WTC11 (cell line): ENCODE results near the gene POU3F3. TPM values are rescaled to one million over a fixed set of nuclear protein-coding genes. Genes with fewer than 3 reads are reported as not detected.

ENCODE experiments used
- FOXK1 ChIP-seq: sonication (generic); formaldehyde crosslinking; IDR thresholded peaks from 2 replicates; pipeline ENCODE4 v1.8.0; 2022; ENCODE audit warnings: mild to moderate bottlenecking, moderate library complexity, missing genetic modification reagents
- MLX ChIP-seq: sonication (generic); formaldehyde crosslinking; IDR thresholded peaks from 2 replicates; pipeline ENCODE4 v1.8.1; 2023; ENCODE audit warnings: mild to moderate bottlenecking, missing genetic modification reagents, moderate library complexity
- NFE2L1 ChIP-seq: sonication (generic); formaldehyde crosslinking; IDR thresholded peaks from 2 replicates; pipeline ENCODE4 v1.8.1; 2023; ENCODE audit warnings: missing genetic modification reagents
- NR3C1 ChIP-seq: sonication (generic); formaldehyde crosslinking; conservative IDR thresholded peaks from 2 replicates; pipeline ENCODE4 v1.8.1; 2023; ENCODE audit warnings: low read depth, mild to moderate bottlenecking, missing genetic modification reagents
- OVOL2 ChIP-seq: fragments of 250-450 bp; sonication (Bioruptor Pico); IDR thresholded peaks from 2 replicates; pipeline ENCODE4 v1.9.0; 2021; ENCODE audit warnings: mild to moderate bottlenecking, borderline replicate concordance
- STAT6 ChIP-seq: sonication (generic); formaldehyde crosslinking; conservative IDR thresholded peaks from 2 replicates; pipeline ENCODE4 v1.8.1; 2023; ENCODE audit warnings: mild to moderate bottlenecking, low read depth, missing genetic modification reagents, moderate library complexity
- TCF7 ChIP-seq: sonication (generic); formaldehyde crosslinking; IDR thresholded peaks from 2 replicates; pipeline ENCODE4 v1.8.0; 2022; ENCODE audit warnings: mild to moderate bottlenecking, low read depth, missing genetic modification reagents, moderate library complexity
- USF1 ChIP-seq: sonication (generic); formaldehyde crosslinking; IDR thresholded peaks from 2 replicates; pipeline ENCODE4 v1.8.0; 2022; ENCODE audit warnings: mild to moderate bottlenecking, missing genetic modification reagents
- ZNF232 ChIP-seq: sonication (generic); formaldehyde crosslinking; IDR thresholded peaks from 2 replicates; pipeline ENCODE4 v1.8.0; 2022; ENCODE audit warnings: mild to moderate bottlenecking, missing genetic modification reagents
- ZNF281 ChIP-seq: sonication (generic); formaldehyde crosslinking; IDR thresholded peaks from 2 replicates; pipeline ENCODE4 v1.8.0; 2023; ENCODE audit warnings: mild to moderate bottlenecking, missing genetic modification reagents
- ZNF671 ChIP-seq: fragments of 250-450 bp; sonication (Bioruptor Pico); IDR thresholded peaks from 2 replicates; pipeline ENCODE4 v1.8.0; 2021; ENCODE audit warnings: mild to moderate bottlenecking
- total RNA-seq: library from RNA; stranded (reverse); gene quantifications from 3 replicates; pipeline ENCODE4 v1.2.3, GENCODE V29; 2021
- TF ChIP-seq, protein P1 (sequence below): sonication (generic); formaldehyde crosslinking; IDR thresholded peaks from 2 replicates; pipeline ENCODE4 v1.8.1; 2022; ENCODE audit warnings: low read depth, missing genetic modification reagents, borderline replicate concordance
- TF ChIP-seq, protein P2 (sequence below): sonication (generic); formaldehyde crosslinking; IDR thresholded peaks from 2 replicates; pipeline ENCODE4 v1.8.1; 2022; ENCODE audit warnings: missing genetic modification reagents, borderline replicate concordance
- TF ChIP-seq, protein P3 (sequence below): fragments of 250-450 bp; sonication (Bioruptor Pico); IDR thresholded peaks from 2 replicates; pipeline ENCODE4 v1.9.0; 2021; ENCODE audit warnings: mild to moderate bottlenecking
- TF ChIP-seq, protein P4 (sequence below): sonication (generic); formaldehyde crosslinking; IDR thresholded peaks from 2 replicates; pipeline ENCODE4 v1.8.1; 2023; ENCODE audit warnings: mild to moderate bottlenecking, moderate library complexity, missing genetic modification reagents
- TF ChIP-seq, protein P5 (sequence below): sonication (generic); formaldehyde crosslinking; IDR thresholded peaks from 2 replicates; pipeline ENCODE4 v1.8.1; 2022; ENCODE audit warnings: low read depth, mild to moderate bottlenecking, moderate library complexity, missing genetic modification reagents, borderline replicate concordance

Gene POU3F3
- total RNA-seq, 1 experiment from 2014 or later: not detected

- TF ChIP-seq NR3C1 (CRISPR knock-in tag) (no peak), OVOL2 (CRISPR knock-in tag) (no peak), MLX (CRISPR knock-in tag) (no peak), TCF7 (CRISPR knock-in tag) (no peak), NFE2L1 (CRISPR knock-in tag) (no peak), FOXK1 (no peak), STAT6 (no peak), USF1 (CRISPR knock-in tag) (no peak), ZNF232 (CRISPR knock-in tag) (no peak), ZNF281 (no peak), ZNF671 (CRISPR knock-in tag) (no peak)
- TF ChIP-seq, protein P1, sequence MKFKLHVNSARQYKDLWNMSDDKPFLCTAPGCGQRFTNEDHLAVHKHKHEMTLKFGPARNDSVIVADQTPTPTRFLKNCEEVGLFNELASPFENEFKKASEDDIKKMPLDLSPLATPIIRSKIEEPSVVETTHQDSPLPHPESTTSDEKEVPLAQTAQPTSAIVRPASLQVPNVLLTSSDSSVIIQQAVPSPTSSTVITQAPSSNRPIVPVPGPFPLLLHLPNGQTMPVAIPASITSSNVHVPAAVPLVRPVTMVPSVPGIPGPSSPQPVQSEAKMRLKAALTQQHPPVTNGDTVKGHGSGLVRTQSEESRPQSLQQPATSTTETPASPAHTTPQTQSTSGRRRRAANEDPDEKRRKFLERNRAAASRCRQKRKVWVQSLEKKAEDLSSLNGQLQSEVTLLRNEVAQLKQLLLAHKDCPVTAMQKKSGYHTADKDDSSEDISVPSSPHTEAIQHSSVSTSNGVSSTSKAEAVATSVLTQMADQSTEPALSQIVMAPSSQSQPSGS (CRISPR knock-in tag): no peak
- TF ChIP-seq, protein P2, sequence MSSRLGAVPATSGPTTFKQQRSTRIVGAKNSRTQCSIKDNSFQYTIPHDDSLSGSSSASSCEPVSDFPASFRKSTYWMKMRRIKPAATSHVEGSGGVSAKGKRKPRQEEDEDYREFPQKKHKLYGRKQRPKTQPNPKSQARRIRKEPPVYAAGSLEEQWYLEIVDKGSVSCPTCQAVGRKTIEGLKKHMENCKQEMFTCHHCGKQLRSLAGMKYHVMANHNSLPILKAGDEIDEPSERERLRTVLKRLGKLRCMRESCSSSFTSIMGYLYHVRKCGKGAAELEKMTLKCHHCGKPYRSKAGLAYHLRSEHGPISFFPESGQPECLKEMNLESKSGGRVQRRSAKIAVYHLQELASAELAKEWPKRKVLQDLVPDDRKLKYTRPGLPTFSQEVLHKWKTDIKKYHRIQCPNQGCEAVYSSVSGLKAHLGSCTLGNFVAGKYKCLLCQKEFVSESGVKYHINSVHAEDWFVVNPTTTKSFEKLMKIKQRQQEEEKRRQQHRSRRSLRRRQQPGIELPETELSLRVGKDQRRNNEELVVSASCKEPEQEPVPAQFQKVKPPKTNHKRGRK (CRISPR knock-in tag): no peak
- TF ChIP-seq, protein P3, sequence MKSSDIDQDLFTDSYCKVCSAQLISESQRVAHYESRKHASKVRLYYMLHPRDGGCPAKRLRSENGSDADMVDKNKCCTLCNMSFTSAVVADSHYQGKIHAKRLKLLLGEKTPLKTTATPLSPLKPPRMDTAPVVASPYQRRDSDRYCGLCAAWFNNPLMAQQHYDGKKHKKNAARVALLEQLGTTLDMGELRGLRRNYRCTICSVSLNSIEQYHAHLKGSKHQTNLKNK (CRISPR knock-in tag): no peak
- TF ChIP-seq, protein P4, sequence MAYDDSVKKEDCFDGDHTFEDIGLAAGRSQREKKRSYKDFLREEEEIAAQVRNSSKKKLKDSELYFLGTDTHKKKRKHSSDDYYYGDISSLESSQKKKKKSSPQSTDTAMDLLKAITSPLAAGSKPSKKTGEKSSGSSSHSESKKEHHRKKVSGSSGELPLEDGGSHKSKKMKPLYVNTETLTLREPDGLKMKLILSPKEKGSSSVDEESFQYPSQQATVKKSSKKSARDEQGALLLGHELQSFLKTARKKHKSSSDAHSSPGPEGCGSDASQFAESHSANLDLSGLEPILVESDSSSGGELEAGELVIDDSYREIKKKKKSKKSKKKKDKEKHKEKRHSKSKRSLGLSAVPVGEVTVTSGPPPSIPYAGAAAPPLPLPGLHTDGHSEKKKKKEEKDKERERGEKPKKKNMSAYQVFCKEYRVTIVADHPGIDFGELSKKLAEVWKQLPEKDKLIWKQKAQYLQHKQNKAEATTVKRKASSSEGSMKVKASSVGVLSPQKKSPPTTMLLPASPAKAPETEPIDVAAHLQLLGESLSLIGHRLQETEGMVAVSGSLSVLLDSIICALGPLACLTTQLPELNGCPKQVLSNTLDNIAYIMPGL (CRISPR knock-in tag): no peak
- TF ChIP-seq, protein P5, sequence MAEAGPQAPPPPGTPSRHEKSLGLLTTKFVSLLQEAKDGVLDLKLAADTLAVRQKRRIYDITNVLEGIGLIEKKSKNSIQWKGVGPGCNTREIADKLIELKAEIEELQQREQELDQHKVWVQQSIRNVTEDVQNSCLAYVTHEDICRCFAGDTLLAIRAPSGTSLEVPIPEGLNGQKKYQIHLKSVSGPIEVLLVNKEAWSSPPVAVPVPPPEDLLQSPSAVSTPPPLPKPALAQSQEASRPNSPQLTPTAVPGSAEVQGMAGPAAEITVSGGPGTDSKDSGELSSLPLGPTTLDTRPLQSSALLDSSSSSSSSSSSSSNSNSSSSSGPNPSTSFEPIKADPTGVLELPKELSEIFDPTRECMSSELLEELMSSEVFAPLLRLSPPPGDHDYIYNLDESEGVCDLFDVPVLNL (CRISPR knock-in tag): no peak
These were observed 6.9 kb upstream of the POU3F3 start (continued) for GRCh38 chr2:104846786-104847585.
